ENCODE data around the gene KDM3B. TPM values are rescaled to one million over a fixed set of nuclear protein-coding genes. Genes with fewer than 3 reads are reported as not detected.
A peak's percentile ranks its signal among the peaks of the same experiment; 100 is the strongest.

KDM3B gene
- total and polyA plus RNA-seq, 2 of the 8 experiments (the other 6 are each of a cell fraction or from before 2014, with no cell fraction given): 27.1 to 78.1 TPM

DNA sequence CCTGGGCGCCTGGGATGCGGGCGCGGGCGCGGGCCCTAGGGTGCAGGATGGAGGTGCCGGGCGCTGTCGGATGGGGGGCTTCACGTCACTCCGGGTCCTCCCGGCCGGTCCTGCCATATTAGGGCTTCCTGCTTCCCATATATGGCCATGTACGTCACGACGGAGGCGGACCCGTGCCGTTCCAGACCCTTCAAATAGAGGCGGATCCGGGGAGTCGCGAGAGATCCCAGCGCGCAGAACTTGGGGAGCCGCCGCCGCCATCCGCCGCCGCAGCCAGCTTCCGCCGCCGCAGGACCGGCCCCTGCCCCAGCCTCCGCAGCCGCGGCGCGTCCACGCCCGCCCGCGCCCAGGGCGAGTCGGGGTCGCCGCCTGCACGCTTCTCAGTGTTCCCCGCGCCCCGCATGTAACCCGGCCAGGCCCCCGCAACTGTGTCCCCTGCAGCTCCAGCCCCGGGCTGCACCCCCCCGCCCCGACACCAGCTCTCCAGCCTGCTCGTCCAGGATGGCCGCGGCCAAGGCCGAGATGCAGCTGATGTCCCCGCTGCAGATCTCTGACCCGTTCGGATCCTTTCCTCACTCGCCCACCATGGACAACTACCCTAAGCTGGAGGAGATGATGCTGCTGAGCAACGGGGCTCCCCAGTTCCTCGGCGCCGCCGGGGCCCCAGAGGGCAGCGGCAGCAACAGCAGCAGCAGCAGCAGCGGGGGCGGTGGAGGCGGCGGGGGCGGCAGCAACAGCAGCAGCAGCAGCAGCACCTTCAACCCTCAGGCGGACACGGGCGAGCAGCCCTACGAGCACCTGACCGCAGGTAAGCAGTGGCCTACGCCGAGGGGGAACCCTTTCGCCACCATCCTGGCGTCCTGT, 113.0 kb downstream of the KDM3B start, which contains the start of gene EGR1:
TSS of gene EGR1 (plus strand) at position 219 of the 864 bp plus-strand sequence. CDS start at position 502, 283 bp downstream.
- Histone ChIP-seq H3K4me2 (ENCODE audit: insufficient read depth in 1 of 2, low read depth in 2 of 2, low read length in 2 of 2) (peak within 1 kb of the TSS; percentile 80 to 97), H3K27me3 (replicated peaks in 1 of 4; ENCODE audit: control insufficient read depth in 3 of 4, extremely low read depth in 1 of 4, insufficient read depth in 3 of 4, low read length in 3 of 4) (peaks cover 0 to 15% (median 13%) of the 10 kb centered on the region in 4 experiments; a peak in 5 of 7 replicates), H3K4ac (replicated peaks; ENCODE audit: insufficient read length, low read depth, low read length) (no peak within 1 kb of the TSS), H3K23ac (ENCODE audit: insufficient read length) (no peak within 1 kb of the TSS), H2AK5ac (ENCODE audit: low read depth, low read length) (no peak within 1 kb of the TSS), H3K9me3 (ENCODE audit: insufficient read depth in 2 of 2, low read depth in 1 of 2, low read length in 1 of 2) (no peaks in the 10 kb centered on the region), H3K18ac (ENCODE audit: extremely low read depth, low read length) (peak within 1 kb of the TSS; percentile 78), H4K91ac (replicated peaks; ENCODE audit: insufficient read length, low read length) (peak within 1 kb of the TSS; percentile 18), H2BK5ac (ENCODE audit: low read depth, low read length) (peak within 1 kb of the TSS; percentile 1), H3K79me2 (ENCODE audit: control insufficient read depth in 1 of 2, insufficient read depth in 2 of 2, low read length in 2 of 2) (peaks cover 0 to 4% of the 10 kb centered on the region in 2 experiments; a peak in 1 of 4 replicates), H3K36me3 (ENCODE audit: control insufficient read depth in 2 of 4, insufficient read depth in 4 of 4, low read length in 3 of 4) (peaks cover 0 to 18% (median 4%) of the 10 kb centered on the region in 4 experiments; a peak in 5 of 8 replicates), H3K79me1 (ENCODE audit: low read depth, low read length) (no peaks in the 10 kb centered on the region; the same call in 1 of the 2 replicates), H3K14ac (ENCODE audit: insufficient read length) (no peak within 1 kb of the TSS), H4K5ac (ENCODE audit: insufficient read length, low read depth, low read length) (peak within 1 kb of the TSS; percentile 84), H2BK12ac (ENCODE audit: low read depth, low read length) (0 out of 2 replicates have a peak within 1 kb of the TSS, but pooled peaks have one; percentile 29), H2AFZ (ENCODE audit: low read length) (no peak within 1 kb of the TSS), H3K27ac (ENCODE audit: low read depth, low read length) (peak within 1 kb of the TSS; percentile 90; the same call in 1 of the 2 replicates), H4K20me1 (replicated peaks in 1 of 2; ENCODE audit: control insufficient read depth in 1 of 2, insufficient read depth in 2 of 2, low read length in 2 of 2) (peaks cover 11 to 16% of the 10 kb centered on the region in 2 experiments), H3K9ac (replicated peaks in 1 of 4; ENCODE audit: extremely low read depth in 1 of 4, low read depth in 3 of 4, low read length in 3 of 4) (peak within 1 kb of the TSS; percentile 65 to 83 (median 80)), H2BK20ac (ENCODE audit: low read length) (no peak within 1 kb of the TSS), H3K23me2 (ENCODE audit: low read depth, low read length) (peaks cover 19% of the 10 kb centered on the region), H4K8ac (ENCODE audit: extremely low read depth, insufficient read depth, low read length) (peak within 1 kb of the TSS; percentile 99), H2BK120ac (replicated peaks; ENCODE audit: low read depth, low read length) (no peak within 1 kb of the TSS), H3K56ac (replicated peaks; ENCODE audit: insufficient read length, low read depth, low read length) (peak within 1 kb of the TSS; percentile 73), H2BK15ac (ENCODE audit: low read length) (peak within 1 kb of the TSS; percentile 83; the same call in 1 of the 2 replicates), H3K4me1 (replicated peaks in 1 of 4; ENCODE audit: control insufficient read depth in 3 of 4, insufficient read depth in 4 of 4, low read length in 3 of 4) (peaks cover 0 to 11% (median 7%) of the 10 kb centered on the region in 4 experiments; a peak in 6 of 7 replicates), H3K4me3 (ENCODE audit: extremely low read depth in 1 of 4, insufficient read depth in 2 of 4, low read depth in 3 of 4, low read length in 4 of 4) (peak within 1 kb of the TSS; percentile 81 to 90 (median 88))
- CTCF ChIA-PET (ENCODE audit: partially characterized antibody): interaction anchor here (0.7 to 24.9 kb wide), 15 partner anchors 8 to 114 kb away, joined by 3 to 532 read pairs (median 5); partner anchors contain the start of genes ETF1 and KDM3B
- POLR2A ChIA-PET (ENCODE audit: partially characterized antibody): interaction anchor here (0.5 to 15.1 kb wide), 39 partner anchors 9 to 877 kb away, joined by 3 to 294 read pairs (median 5); partner anchors contain the start of genes CDC23, CDC25C, ETF1 and FAM53C
- 2% methylated on average over 39 of the region's 85 CpGs; no CpG with 5 or more reads in 1 of the 2 experiments for WGBS, 2 experiments (ENCODE audit: extremely low coverage in 1 of 2, insufficient coverage in 1 of 2, insufficient read length in 1 of 2, insufficient replicate concordance in 2 of 2, low coverage in 1 of 2, low lambda C conversion rate in 2 of 2, missing lambda C conversion rate in 1 of 2)
- peak; percentile 69 to 78 for DNase-seq (ENCODE audit: low read depth in 1 of 2, low spot score in 2 of 2)
- no peak for FAIRE-seq
- peak; percentile 64; the same call in 1 of the 2 replicates for TF ChIP-seq RBBP5 (IDR thresholded peaks at IDR 0.05; ENCODE audit: borderline replicate concordance, low read depth, low read length)
- TF ChIP-seq CREB1 (IDR thresholded peaks at IDR 0.05): peak; percentile 78
- peak; percentile 52; the same call in 1 of the 2 replicates for TF ChIP-seq PHF8 (conservative IDR thresholded peaks at IDR 0.05; ENCODE audit: low read depth, low read length)
- TF ChIP-seq SIN3A (conservative IDR thresholded peaks at IDR 0.05 in 1 of 2, IDR thresholded peaks at IDR 0.05 in 1 of 2; ENCODE audit: low read depth in 1 of 2, low read length in 2 of 2): 0 out of 4 replicates have a peak, but pooled peaks of 1 of the 2 experiments have one; percentile 50
- TF ChIP-seq, protein P1, sequence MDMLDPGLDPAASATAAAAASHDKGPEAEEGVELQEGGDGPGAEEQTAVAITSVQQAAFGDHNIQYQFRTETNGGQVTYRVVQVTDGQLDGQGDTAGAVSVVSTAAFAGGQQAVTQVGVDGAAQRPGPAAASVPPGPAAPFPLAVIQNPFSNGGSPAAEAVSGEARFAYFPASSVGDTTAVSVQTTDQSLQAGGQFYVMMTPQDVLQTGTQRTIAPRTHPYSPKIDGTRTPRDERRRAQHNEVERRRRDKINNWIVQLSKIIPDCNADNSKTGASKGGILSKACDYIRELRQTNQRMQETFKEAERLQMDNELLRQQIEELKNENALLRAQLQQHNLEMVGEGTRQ (IDR thresholded peaks at IDR 0.05; ENCODE audit: low read length): peak; percentile 63; the same call in 1 of the 2 replicates
- TF ChIP-seq KDM5A (IDR thresholded peaks at IDR 0.05; ENCODE audit: low read length): no peak
- TF ChIP-seq TAF7 (optimal IDR thresholded peaks at IDR 0.05; ENCODE audit: borderline replicate concordance, low read depth, low read length): peak; percentile 99
- TF ChIP-seq SP2 (IDR thresholded peaks at IDR 0.05; ENCODE audit: low read length): no peak

Measured in H1 (cell line).